IPS DF 6.9 (cell line): ENCODE data around the gene SMOC1.

ENCODE experiments used
- DNase-seq: peaks from one replicate; pipeline ENCODE4 v3.0.0-alpha.2; 2013; ENCODE audit warnings: low read depth, low spot score
- H3K27ac ChIP-seq: one replicate; pipeline ENCODE4 v1.5.1; 2013; ENCODE audit warnings: low read length, control low read depth
- H3K27me3 ChIP-seq: 2 replicates; pipeline ENCODE4 v1.6.1; 2013; ENCODE audit warnings: mild to moderate bottlenecking, low read length; ENCODE audit not compliant: control insufficient read depth, insufficient read depth
- H3K36me3 ChIP-seq: 2 replicates; pipeline ENCODE4 v1.6.1; 2013; ENCODE audit warnings: low read length; ENCODE audit not compliant: control insufficient read depth, insufficient read depth
- H3K4me1 ChIP-seq: 2 replicates; pipeline ENCODE4 v1.6.1; 2013; ENCODE audit warnings: low read length; ENCODE audit not compliant: control insufficient read depth, insufficient read depth
- H3K4me3 ChIP-seq: 2 replicates; pipeline ENCODE4 v1.5.1; 2013; ENCODE audit warnings: mild to moderate bottlenecking, low read length
- H3K9me3 ChIP-seq: 2 replicates; pipeline ENCODE4 v1.6.1; 2013; ENCODE audit warnings: low read length, inconsistent platforms; ENCODE audit not compliant: control insufficient read depth, insufficient read depth
- WGBS: extraction: QIAGEN DNeasy Blood & Tissue Kit; methylation state at CpG from one replicate; pipeline ENCODE4 v1.1.7; 2013; ENCODE audit warnings: mixed read lengths, missing lambda C conversion rate; ENCODE audit not compliant: insufficient read length, insufficient coverage; 5-methylcytosine and 5-hydroxymethylcytosine counted together

Gene SMOC1

GRCh38 chr14:69850086-69850735 lies 29.0 kb upstream of the SMOC1 start:
- Histone ChIP-seq H3K27ac (no peak overlapping the region), H3K4me1 (no peaks in the 10 kb centered on the region), H3K27me3 (no peaks in the 10 kb centered on the region), H3K4me3 (no peak overlapping the region), H3K36me3 (no peaks in the 10 kb centered on the region), H3K9me3 (no peaks in the 10 kb centered on the region)
- no CpG with 5 or more reads among the region's 35 CpGs for WGBS
- DNase-seq: no peak

- Histone ChIP-seq H3K4me3 (no peak overlapping the region), H3K4me1 (no peaks in the 10 kb centered on the region), H3K27ac (no peak overlapping the region), H3K9me3 (no peaks in the 10 kb centered on the region), H3K27me3 (no peaks in the 10 kb centered on the region), H3K36me3 (no peaks in the 10 kb centered on the region)
- no CpG with 5 or more reads among the region's 2 CpGs for WGBS
- DNase-seq: no peak
Observed at GRCh38 chr14:69850736-69851112, 28.5 kb upstream of the SMOC1 start.

- no peak for DNase-seq
- Histone ChIP-seq H3K4me1 (no peaks in the 10 kb centered on the region), H3K27ac (no peak overlapping the region), H3K36me3 (no peaks in the 10 kb centered on the region), H3K27me3 (no peaks in the 10 kb centered on the region), H3K4me3 (no peak overlapping the region), H3K9me3 (no peaks in the 10 kb centered on the region)
- WGBS: no CpG with 5 or more reads among the region's 7 CpGs
Observed at GRCh38 chr14:69852531-69853321, 26.5 kb upstream of the SMOC1 start.

GRCh38 chr14:69853774-69854173 lies 25.4 kb upstream of the SMOC1 start:
- Histone ChIP-seq H3K36me3 (no peaks in the 10 kb centered on the region), H3K27me3 (no peaks in the 10 kb centered on the region), H3K4me3 (no peak overlapping the region), H3K9me3 (no peaks in the 10 kb centered on the region), H3K4me1 (no peaks in the 10 kb centered on the region), H3K27ac (no peak overlapping the region)
- WGBS: no CpG with 5 or more reads among the region's 7 CpGs
- DNase-seq: no peak

GRCh38 chr14:69854598-69854997 lies 24.6 kb upstream of the SMOC1 start:
- no peaks in the 10 kb centered on the region for H3K9me3 ChIP-seq
- WGBS: no CpG with 5 or more reads among the region's 2 CpGs
- no peaks in the 10 kb centered on the region for H3K27me3 ChIP-seq
- no peaks in the 10 kb centered on the region for H3K4me1 ChIP-seq
- DNase-seq: no peak
- H3K36me3 ChIP-seq: no peaks in the 10 kb centered on the region
- no peak overlapping the region for H3K27ac ChIP-seq
- H3K4me3 ChIP-seq: no peak overlapping the region

GRCh38 chr14:69855180-69855832 lies 23.9 kb upstream of the SMOC1 start:
- Histone ChIP-seq H3K27me3 (no peaks in the 10 kb centered on the region), H3K4me1 (no peaks in the 10 kb centered on the region), H3K36me3 (no peaks in the 10 kb centered on the region), H3K27ac (no peak overlapping the region), H3K4me3 (no peak overlapping the region), H3K9me3 (no peaks in the 10 kb centered on the region)
- WGBS: no CpG with 5 or more reads among the region's 8 CpGs
- no peak for DNase-seq

- WGBS: no CpG with 5 or more reads among the region's 8 CpGs
- no peak for DNase-seq
- Histone ChIP-seq H3K36me3 (no peaks in the 10 kb centered on the region), H3K4me3 (no peak overlapping the region), H3K9me3 (no peaks in the 10 kb centered on the region), H3K27ac (no peak overlapping the region), H3K27me3 (no peaks in the 10 kb centered on the region), H3K4me1 (no peaks in the 10 kb centered on the region; the same call in 1 of the 2 replicates)
Observed at GRCh38 chr14:69858801-69859200, 20.4 kb upstream of the SMOC1 start.

- no peaks in the 10 kb centered on the region; the same call in 1 of the 2 replicates for H3K4me1 ChIP-seq
- H3K27me3 ChIP-seq: no peaks in the 10 kb centered on the region
- no CpG with 5 or more reads among the region's 14 CpGs for WGBS
- no peak for DNase-seq
- H3K4me3 ChIP-seq: no peak overlapping the region
- H3K36me3 ChIP-seq: no peaks in the 10 kb centered on the region
- H3K9me3 ChIP-seq: 0 out of 2 replicates have a peak, but pooled peaks cover 2% of the 10 kb centered on the region
- H3K27ac ChIP-seq: no peak overlapping the region
Observed at GRCh38 chr14:69859591-69859990, 19.6 kb upstream of the SMOC1 start.

GRCh38 chr14:69860221-69860620 lies 19.0 kb upstream of the SMOC1 start:
- H3K9me3 ChIP-seq: 0 out of 2 replicates have a peak, but pooled peaks cover 2% of the 10 kb centered on the region
- no peak for DNase-seq
- no peaks in the 10 kb centered on the region for H3K36me3 ChIP-seq
- no peak overlapping the region for H3K27ac ChIP-seq
- WGBS: no CpG with 5 or more reads among the region's 12 CpGs
- H3K27me3 ChIP-seq: no peaks in the 10 kb centered on the region
- H3K4me1 ChIP-seq: no peaks in the 10 kb centered on the region; the same call in 1 of the 2 replicates
- H3K4me3 ChIP-seq: no peak overlapping the region

- Histone ChIP-seq H3K9me3 (0 out of 2 replicates have a peak, but pooled peaks cover 2% of the 10 kb centered on the region), H3K27me3 (no peaks in the 10 kb centered on the region), H3K36me3 (no peaks in the 10 kb centered on the region), H3K4me3 (no peak overlapping the region), H3K4me1 (no peaks in the 10 kb centered on the region; the same call in 1 of the 2 replicates), H3K27ac (no peak overlapping the region)
- no peak for DNase-seq
- WGBS: no CpG with 5 or more reads among the region's 3 CpGs
Observed at GRCh38 chr14:69861025-69861569, 18.1 kb upstream of the SMOC1 start.
